C4-2B (cell line): Measurements from ENCODE around the gene IL6.

ENCODE experiments used
- CTCF ChIP-seq: fragments of 450-650 bp; conservative IDR thresholded peaks from 2 replicates; pipeline ENCODE4 v1.5.1; 2017; ENCODE audit warnings: mild to moderate bottlenecking
- ZFX ChIP-seq: fragments of 450-650 bp; IDR thresholded peaks from 2 replicates; pipeline ENCODE4 v1.6.1; 2017

DNA sequence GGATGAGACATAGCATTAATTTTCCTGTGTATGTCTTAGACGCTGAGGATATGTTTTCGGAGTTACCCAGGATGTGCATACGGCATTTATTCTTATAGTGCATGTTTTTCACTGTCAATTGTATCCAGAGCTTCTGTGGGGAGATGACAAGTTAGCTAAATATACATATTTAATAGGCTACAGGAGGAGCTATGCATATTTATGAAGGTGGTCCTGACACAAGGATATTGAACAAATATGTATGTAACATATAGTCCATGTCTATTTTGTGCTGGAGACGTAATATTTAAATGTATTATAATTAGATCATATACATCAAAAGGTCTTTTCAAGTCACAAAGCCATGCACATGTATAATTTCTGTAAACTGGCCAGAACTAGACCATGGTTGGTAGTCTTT is 16.0 kb downstream of the IL6 start:
- TF ChIP-seq CTCF (no peak), ZFX (no peak)
